ENCODE measurements around the gene EDIL3. TPM values are rescaled to one million over a fixed set of nuclear protein-coding genes. Genes with fewer than 3 reads are reported as not detected.

EDIL3 gene
- polyA plus RNA-seq, 1 donor: 56.9 TPM

DNA sequence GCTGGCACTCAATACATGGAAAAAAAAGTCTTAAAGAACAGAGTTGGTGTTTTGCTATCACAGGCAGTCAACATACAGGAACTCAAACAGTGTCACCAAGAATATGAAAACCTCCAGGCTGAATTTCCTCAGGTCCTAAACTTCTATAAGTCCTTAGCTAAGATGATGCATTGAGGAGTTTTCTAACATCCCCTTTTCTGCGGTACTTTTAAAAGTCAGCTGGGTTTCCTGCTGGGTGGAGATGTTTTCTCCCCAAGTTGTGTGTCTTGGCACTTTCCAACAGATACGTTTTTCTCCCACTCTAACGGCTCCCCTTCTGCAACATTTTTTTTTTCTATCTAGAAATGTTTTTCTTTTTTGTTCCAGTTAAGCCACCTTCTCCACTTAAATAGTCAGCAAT lies 419.2 kb downstream of the EDIL3 start:
- DNase-seq: no peak

- no peak for DNase-seq
Measured at GRCh38 chr5:83964271-83964670, 420.4 kb downstream of the EDIL3 start.

GRCh38 chr5:83957188-83957587 lies 427.5 kb downstream of the EDIL3 start:
- DNase-seq: no peak

GRCh38 chr5:83956386-83956785 lies 428.3 kb downstream of the EDIL3 start:
- no peak for DNase-seq

DNA sequence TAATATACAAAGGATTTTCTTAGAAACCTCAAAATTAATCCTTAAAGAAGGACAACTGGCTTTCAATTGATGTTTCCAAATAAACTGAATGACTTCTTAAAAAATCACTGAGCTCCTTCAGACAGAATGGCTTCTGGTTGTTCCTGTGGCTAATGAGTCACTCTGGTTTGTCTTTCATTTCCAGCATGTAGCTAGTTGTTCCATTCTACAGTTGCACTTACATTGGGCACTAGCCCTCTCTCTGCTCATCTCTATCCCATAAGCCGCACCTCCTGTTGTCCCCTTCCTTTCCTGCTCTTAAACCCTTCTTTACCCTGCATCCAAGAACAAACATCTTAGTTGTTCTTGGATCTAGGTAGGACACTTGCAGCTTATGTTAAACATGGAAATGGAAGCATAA lies 428.8 kb downstream of the EDIL3 start:
- DNase-seq: no peak

DNA sequence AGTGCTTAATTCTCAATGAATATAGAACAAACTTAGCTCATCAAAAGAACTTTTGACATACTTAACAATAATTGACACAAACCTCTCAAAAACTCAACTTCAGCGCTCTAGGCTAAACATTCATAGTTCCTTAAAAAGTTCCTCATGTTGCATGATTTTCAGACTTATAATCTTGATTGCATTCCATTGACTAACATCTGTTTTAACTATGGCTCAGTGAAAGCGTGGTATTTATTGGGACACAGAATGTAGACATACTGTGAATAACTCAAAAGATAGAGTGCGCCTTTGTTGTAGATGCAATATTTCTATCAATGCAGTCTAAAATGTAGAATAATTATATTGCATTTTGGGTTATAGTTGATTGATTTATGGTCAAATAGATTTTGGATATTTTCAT lies 436.9 kb downstream of the EDIL3 start:
- no peak for DNase-seq

DNA sequence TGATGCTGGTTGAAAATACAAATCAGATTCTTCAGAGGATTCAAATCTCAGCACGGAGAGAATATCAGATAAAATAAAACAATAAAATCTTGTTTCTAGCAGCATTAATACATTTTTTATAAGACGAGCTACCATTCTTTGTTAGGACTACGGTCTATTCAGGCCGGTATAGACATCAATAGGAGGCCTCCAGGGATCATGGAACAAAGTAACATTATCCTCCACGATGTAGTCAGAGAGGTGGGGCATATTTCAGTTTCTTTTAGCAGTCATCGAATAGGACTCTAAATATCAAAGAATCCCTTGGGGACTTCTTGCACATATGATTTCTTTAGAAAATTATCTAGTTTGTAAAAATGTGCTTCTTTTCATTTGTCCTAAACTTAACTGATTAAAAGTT lies 438.2 kb downstream of the EDIL3 start:
- no peak for DNase-seq

GRCh38 chr5:83942155-83942554 lies 442.5 kb downstream of the EDIL3 start:
- no peak for DNase-seq

DNA sequence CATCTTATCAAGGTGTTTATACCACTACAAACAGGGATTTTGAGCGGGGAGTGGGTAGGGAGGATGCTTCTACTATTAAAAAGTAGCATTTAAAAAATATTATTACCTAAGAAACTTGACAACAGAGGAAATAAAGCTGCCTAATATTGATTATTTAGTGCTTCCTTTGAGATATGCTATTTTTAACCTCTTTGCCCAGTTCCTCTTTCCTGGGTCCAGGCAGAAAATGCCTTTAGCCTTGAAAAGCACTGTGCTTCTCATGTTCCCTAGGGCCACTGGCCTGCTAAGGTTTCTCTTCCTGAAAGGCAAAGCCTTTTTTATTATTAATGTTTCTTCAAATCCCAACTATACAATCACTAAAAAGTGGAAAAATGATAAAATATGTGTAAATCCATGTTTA lies 446.8 kb downstream of the EDIL3 start:
- DNase-seq: no peak

- DNase-seq: no peak
Measured at GRCh38 chr5:83931969-83932368, 452.7 kb downstream of the EDIL3 start.

DNA sequence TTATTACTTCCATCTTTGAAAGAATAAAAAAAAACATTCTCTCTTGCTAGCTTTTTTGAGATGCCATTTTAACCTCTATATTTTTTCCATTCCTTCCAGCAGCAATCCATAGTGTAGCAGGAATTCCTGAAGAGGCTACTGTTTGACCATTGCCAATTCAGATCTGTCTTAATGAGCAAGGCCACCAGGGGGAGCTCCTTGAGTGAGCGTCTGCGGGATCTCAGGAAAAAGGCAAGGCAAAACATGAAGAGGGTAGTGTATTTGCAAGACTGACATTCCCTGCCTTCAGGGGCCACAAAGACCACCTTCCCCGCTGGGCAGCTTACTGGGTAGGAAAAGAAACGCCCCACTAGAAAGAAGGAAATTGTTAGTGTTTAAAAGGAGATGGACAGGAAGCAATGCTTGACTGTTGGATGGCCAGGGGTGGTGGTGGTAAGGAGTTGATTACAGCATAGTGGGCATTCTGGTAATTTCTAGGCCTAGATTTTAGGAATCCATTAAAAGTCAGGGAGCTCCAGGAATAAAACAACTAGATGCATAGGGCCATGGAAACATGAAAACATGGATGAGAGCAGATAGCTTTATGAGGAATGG lies 457.4 kb downstream of the EDIL3 start:
- peak; percentile 46 for DNase-seq

DNA sequence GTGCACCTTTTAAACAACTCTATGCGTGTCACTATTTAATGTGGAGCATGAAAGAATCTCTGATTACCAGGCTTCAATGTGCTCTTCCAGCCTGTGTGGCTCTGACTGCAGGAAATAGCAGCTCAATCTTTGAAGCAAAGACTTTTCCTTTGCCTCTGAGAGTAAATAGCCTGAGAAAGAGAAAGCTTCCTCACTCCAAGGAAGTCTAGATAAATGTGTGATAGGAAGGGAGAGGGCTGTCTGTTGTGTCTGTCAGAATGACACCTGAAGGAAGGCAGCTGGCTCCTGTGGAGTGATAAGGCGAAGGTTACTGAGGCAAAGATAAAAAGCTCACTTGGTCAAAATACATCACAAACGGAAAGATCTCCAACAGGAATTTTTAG lies 458.7 kb downstream of the EDIL3 start:
- peak; percentile 26 for DNase-seq

DNA sequence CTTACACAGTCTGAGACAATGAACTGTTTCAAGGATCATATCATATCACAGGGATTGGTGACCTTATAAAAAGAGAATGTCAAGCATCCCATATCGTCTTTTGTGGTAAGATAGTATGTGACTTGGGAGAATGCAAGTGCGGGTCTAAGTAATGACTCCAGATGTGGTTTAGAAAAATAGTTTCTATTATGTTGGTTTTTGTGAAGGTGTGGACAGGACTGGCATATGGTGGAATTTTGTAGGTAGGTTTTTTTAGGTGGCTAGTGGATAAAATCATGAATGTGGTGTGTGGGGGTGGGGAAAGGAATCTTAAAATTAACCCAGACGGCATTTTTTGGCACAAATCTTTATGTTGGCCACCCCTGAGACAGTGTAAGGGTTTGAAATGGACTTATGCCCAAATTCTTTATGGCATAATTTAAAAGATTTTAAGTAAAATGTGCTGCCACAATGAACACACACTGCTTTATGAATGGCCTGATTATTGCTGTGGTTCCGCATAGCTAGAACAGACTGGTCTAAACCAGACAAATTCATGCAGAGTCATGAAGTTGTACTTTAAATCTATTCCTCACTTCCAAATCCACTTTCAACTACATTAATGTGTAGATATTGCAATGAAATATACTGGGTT lies 459.2 kb downstream of the EDIL3 start:
- peak; percentile 15 for DNase-seq

DNA sequence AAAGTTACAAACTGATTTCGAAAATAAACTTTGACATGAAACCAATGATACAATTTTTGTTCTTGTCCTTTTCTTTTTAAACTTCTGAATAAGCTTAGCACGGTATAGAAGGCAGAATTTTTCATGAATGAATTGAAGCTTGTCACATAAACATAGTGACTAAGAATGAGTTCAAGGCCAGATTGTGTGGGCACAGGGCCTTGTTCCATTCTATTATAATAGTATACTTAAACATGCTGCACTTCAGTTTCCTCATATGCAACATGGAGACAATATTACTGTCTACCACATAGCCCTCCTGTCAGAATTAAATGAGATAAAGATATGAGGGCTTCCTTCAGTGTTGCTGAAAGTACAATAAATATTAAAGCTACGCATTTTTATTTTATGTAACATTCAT lies 459.8 kb downstream of the EDIL3 start:
- no peak for DNase-seq

DNA sequence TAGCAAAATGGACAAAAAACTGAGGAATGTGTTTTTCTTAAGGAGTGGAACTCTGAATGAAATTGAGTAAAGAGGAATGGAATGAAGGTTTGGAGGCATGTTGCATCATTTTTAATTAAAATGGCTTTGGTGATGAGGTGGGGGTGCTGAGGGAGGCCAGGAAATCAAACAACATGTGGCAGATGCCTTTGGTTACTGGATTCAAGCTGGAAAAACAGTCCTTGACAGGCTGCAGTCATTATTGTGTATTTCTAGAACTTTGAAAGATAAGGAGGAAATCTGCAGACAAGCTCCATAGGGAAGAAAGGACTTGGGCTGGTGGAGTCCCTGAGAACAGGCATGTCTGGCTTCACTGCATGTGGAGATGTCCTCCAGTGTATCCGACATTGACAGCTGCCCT lies 460.5 kb downstream of the EDIL3 start:
- DNase-seq: no peak

GRCh38 chr5:83922699-83923098 lies 462.0 kb downstream of the EDIL3 start:
- no peak for DNase-seq

GRCh38 chr5:83921666-83922193 lies 462.9 kb downstream of the EDIL3 start:
- DNase-seq: no peak

DNA sequence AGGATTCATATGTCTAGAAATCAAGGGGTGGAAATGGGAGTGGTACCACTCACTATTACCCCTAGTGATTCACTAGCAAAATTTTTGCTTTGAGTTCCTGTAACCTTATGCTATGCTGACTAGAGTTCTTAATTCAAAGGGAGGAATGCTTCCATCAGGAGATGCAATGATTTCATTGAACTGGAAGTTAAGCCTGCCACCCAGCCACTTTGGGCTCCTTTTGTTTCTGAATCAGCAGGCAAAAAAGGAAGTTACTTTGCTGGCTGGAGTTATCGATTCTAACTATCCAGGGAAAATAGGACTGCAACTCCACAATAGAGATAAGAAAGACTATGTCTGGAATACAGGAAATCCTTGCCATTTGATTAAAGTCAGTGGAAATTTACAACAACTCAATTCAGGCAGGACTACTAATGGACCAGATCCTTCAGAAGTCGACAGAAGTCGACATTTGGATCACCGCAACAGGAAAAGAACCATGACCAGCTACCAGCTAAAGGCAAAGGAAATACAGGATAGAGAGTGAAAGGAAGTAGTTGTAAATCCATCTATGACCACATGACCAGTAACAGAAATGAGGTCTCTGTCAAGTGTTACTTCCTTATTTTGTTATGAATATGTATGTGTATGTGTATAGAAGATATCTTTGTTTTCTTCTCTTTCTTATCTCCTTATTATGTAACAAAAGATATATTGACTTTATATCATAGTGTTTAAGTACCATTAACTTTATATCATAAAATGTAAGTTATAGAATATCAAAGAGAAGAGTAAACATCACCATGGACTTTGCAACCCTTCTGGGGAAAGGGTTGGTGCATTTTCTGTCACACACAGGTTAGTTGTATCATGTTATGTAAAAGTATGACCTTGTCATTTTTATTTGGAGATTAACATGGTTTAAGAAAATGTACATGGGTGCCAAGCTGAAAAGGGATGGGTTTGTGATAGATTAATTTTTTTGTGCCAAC lies 465.3 kb downstream of the EDIL3 start:
- DNase-seq: no peak

DNA sequence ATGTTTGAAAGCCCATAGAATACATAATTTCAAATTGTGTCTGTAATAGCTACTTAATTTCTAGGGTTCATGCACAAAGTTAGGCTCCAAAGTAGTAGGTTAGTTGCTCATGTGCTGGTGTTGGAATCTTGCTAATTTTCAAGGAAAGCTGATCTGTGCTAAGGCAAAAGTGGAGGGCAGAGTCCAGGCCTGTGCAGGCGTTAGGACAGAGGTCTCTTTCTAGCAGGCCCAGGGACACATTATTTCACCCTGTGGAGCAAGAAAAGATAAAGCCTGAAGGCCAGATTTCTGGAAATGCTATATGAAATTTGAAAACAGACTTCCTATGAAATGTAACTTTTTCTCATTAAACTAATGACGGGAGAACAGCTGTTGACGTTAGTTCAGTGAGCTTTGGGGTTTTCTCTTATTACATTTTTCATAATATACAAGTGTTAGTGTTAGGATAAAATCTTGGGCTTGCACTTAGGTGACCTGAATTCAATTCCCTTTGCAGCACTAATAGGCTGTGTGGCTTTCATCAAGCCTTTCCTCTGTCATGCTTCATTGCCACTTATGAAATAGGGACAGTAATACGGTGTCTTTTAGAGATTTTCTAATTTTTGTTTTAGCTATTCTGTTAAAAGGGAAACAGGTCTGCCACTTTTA lies 467.3 kb downstream of the EDIL3 start:
- DNase-seq: no peak

GRCh38 chr5:83914662-83915418 lies 469.8 kb downstream of the EDIL3 start:
- DNase-seq: no peak

- no peak for DNase-seq
Measured at GRCh38 chr5:83914199-83914598, 470.5 kb downstream of the EDIL3 start.

- DNase-seq: no peak
Measured at GRCh38 chr5:83913593-83913992, 471.1 kb downstream of the EDIL3 start.

Data from left kidney (tissue), 2 donors.